Measurements from ENCODE around the gene RPL22. TPM values are rescaled to one million over a fixed set of nuclear protein-coding genes. Genes with fewer than 3 reads are reported as not detected.

RPL22 gene
- total RNA-seq, 1 donor = 93.0 TPM

DNA sequence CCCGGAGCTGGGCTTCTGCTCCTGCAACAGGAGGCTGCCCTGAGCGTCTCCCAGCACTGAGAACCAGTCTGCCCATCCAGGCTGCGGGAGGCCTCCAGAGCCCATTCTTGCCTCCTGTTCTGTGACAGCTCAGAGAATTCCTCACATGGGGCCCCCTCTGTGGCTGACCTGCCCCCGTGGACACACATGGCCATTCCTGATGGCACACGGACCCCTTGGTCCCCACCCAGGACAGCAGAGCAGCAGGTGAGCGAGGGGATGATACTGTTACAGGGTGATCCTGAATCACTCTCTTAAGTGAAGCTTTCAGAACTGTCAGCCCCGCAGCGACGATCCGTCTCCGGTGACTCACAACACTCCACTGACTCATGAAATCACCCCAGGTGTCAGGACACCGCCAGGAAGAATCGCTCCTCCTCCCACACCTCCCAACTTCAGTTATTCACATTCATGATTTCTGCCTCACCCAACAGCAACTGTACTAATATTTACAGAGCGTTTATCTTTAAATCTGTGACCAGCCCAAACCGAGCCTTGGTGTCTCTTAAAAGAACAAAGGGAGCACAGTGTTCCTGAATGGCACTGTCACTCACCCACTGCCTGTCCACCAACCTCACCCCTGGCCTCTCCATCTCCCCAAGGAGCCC, 41.7 kb downstream of the RPL22 start:
- DNase-seq (ENCODE audit: insufficient read length, low spot score, missing footprints) = no peak
- H3K9me3 ChIP-seq (ENCODE audit: low read depth, low read length) = no peaks in the 10 kb centered on the region
- H4K20me1 ChIP-seq (ENCODE audit: insufficient read depth, low read length) = no peaks in the 10 kb centered on the region
- TF ChIP-seq, protein P1, sequence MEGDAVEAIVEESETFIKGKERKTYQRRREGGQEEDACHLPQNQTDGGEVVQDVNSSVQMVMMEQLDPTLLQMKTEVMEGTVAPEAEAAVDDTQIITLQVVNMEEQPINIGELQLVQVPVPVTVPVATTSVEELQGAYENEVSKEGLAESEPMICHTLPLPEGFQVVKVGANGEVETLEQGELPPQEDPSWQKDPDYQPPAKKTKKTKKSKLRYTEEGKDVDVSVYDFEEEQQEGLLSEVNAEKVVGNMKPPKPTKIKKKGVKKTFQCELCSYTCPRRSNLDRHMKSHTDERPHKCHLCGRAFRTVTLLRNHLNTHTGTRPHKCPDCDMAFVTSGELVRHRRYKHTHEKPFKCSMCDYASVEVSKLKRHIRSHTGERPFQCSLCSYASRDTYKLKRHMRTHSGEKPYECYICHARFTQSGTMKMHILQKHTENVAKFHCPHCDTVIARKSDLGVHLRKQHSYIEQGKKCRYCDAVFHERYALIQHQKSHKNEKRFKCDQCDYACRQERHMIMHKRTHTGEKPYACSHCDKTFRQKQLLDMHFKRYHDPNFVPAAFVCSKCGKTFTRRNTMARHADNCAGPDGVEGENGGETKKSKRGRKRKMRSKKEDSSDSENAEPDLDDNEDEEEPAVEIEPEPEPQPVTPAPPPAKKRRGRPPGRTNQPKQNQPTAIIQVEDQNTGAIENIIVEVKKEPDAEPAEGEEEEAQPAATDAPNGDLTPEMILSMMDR (IDR thresholded peaks at IDR 0.05; ENCODE audit: extremely low read depth, low read depth, low read length) = no peak
- H3K4me3 ChIP-seq (ENCODE audit: insufficient read depth, low read length) = no peak overlapping the region
- H3K4me1 ChIP-seq (ENCODE audit: insufficient read depth, low read length) = no peaks in the 10 kb centered on the region
- H3K79me2 ChIP-seq (ENCODE audit: insufficient read depth, low read length) = no peaks in the 10 kb centered on the region
- no peak overlapping the region for H3K27ac ChIP-seq (ENCODE audit: low read depth, low read length)
- H3K27me3 ChIP-seq (ENCODE audit: insufficient read depth, low read length) = no peaks in the 10 kb centered on the region
- no peak overlapping the region for H2AFZ ChIP-seq (ENCODE audit: low read length)
- H3K4me2 ChIP-seq (ENCODE audit: insufficient read depth, low read length) = no peak overlapping the region
- no peaks in the 10 kb centered on the region for H3K36me3 ChIP-seq (ENCODE audit: insufficient read depth, low read length)

DNA sequence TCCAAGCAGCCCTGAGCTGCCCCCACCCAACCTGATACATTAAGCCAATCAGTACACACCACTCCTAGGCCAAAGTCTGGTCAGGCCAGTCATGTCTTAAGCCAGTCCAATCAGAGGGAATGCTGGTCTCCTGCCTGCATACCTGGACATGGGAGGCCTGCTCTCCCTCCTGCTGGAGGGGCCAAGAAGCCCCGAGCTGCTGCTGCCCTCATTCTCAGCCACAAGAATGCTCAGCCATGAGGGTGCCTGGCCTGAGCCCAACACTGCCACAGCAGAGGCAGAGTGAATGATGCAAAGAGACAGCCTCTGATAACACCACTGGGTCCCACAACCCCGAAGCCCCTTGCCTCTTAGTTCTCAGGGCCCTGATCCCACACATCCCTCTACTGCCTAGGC, 42.3 kb downstream of the RPL22 start:
- Histone ChIP-seq H3K4me3 (ENCODE audit: insufficient read depth, low read length) (no peak overlapping the region), H3K79me2 (ENCODE audit: insufficient read depth, low read length) (no peaks in the 10 kb centered on the region), H4K20me1 (ENCODE audit: insufficient read depth, low read length) (no peaks in the 10 kb centered on the region), H3K36me3 (ENCODE audit: insufficient read depth, low read length) (no peaks in the 10 kb centered on the region), H3K4me1 (ENCODE audit: insufficient read depth, low read length) (no peaks in the 10 kb centered on the region), H3K4me2 (ENCODE audit: insufficient read depth, low read length) (no peak overlapping the region), H3K27ac (ENCODE audit: low read depth, low read length) (no peak overlapping the region), H3K9me3 (ENCODE audit: low read depth, low read length) (no peaks in the 10 kb centered on the region), H3K27me3 (ENCODE audit: insufficient read depth, low read length) (no peaks in the 10 kb centered on the region), H2AFZ (ENCODE audit: low read length) (no peak overlapping the region)
- no peak for DNase-seq (ENCODE audit: insufficient read length, low spot score, missing footprints)
- TF ChIP-seq, protein P1 (IDR thresholded peaks at IDR 0.05; ENCODE audit: extremely low read depth, low read depth, low read length) = no peak

DNA sequence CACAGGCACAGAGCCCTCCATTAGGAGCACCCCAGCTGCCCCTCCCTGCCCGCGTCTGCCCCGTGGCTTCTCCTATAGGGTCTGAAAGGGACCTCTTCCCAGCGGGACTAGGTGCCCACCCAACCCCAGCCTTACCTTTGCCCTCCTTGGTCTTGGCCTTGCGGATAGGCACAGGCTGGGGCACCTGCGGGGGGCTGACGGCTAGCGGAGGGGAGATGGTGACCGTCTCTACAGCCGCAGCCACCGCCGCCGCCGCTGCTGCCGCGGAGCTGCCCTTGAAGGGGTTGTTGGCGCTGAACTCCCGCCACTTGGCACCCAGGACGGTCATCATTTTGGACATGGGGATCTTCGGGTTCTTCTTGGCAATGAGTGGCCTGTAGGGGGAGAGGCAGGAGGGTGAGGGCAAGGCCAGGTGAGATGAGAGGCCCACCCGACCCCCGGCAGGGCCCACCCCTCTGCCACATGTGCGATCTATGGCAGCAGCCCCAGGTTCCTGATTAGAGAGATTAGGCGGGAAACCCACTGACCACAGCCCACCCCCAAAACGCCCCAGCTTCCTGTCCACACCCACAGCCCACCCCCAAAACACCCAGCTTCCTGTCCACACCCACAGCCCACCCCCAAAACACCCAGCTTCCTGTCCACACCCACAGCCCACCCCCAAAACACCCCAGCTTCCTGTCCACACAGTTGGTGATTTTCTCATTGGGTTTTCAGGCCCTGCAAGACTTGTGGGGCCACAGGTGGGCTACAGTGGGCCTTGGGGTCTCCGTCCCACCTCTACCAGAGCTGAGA, 44.7 kb downstream of the RPL22 start:
- Histone ChIP-seq H2AFZ (ENCODE audit: low read length) (no peak overlapping the region), H4K20me1 (ENCODE audit: insufficient read depth, low read length) (no peaks in the 10 kb centered on the region), H3K36me3 (ENCODE audit: insufficient read depth, low read length) (no peaks in the 10 kb centered on the region), H3K27ac (ENCODE audit: low read depth, low read length) (no peak overlapping the region), H3K4me3 (ENCODE audit: insufficient read depth, low read length) (no peak overlapping the region), H3K4me1 (ENCODE audit: insufficient read depth, low read length) (no peaks in the 10 kb centered on the region), H3K27me3 (ENCODE audit: insufficient read depth, low read length) (no peaks in the 10 kb centered on the region), H3K9me3 (ENCODE audit: low read depth, low read length) (no peaks in the 10 kb centered on the region), H3K4me2 (ENCODE audit: insufficient read depth, low read length) (no peak overlapping the region), H3K79me2 (ENCODE audit: insufficient read depth, low read length) (no peaks in the 10 kb centered on the region)
- TF ChIP-seq, protein P1 (IDR thresholded peaks at IDR 0.05; ENCODE audit: extremely low read depth, low read depth, low read length) = no peak
- no peak for DNase-seq (ENCODE audit: insufficient read length, low spot score, missing footprints)

DNA sequence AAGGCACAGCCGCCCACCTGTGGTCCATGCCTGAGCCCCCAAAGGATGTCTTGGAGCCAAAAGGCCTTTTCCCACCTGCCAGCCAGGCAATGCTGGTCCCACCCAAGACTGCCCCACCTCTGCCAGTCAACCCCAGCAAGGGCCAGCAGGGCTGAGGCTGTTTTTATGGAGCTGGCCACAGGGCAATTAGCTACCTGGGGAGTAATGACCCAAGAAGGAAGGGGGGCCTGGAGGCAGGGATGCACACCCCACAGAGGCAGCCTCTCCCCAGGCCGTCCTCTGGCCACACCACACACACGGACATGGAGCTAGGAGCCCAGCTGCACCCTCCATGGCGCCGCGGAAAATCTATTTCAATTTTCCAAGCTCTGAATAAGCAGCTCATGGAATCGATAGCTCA, 46.5 kb downstream of the RPL22 start:
- DNase-seq (ENCODE audit: insufficient read length, low spot score, missing footprints) = no peak
- Histone ChIP-seq H3K27ac (ENCODE audit: low read depth, low read length) (no peak overlapping the region), H3K79me2 (ENCODE audit: insufficient read depth, low read length) (no peaks in the 10 kb centered on the region), H3K36me3 (ENCODE audit: insufficient read depth, low read length) (no peaks in the 10 kb centered on the region), H2AFZ (ENCODE audit: low read length) (no peak overlapping the region), H3K4me1 (ENCODE audit: insufficient read depth, low read length) (no peaks in the 10 kb centered on the region), H3K27me3 (ENCODE audit: insufficient read depth, low read length) (peaks cover 8% of the 10 kb centered on the region), H4K20me1 (ENCODE audit: insufficient read depth, low read length) (no peaks in the 10 kb centered on the region), H3K4me3 (ENCODE audit: insufficient read depth, low read length) (no peak overlapping the region), H3K9me3 (ENCODE audit: low read depth, low read length) (no peaks in the 10 kb centered on the region), H3K4me2 (ENCODE audit: insufficient read depth, low read length) (no peak overlapping the region)
- TF ChIP-seq, protein P1 (IDR thresholded peaks at IDR 0.05; ENCODE audit: extremely low read depth, low read depth, low read length) = no peak
